ENCODE measurements around the gene GINS2. TPM values are rescaled to one million over a fixed set of nuclear protein-coding genes. Genes with fewer than 3 reads are reported as not detected.

The GINS2 gene
- total RNA-seq, 1 donor from 2014 or later, result 1.1 TPM

- Histone ChIP-seq H3K4me3 (no peak overlapping the region), H3K27ac (no peak overlapping the region), H3K9me3 (no peaks in the 10 kb centered on the region), H3K4me1 (peaks cover 5% of the 10 kb centered on the region), H3K27me3 (ENCODE audit: low read depth) (no peaks in the 10 kb centered on the region), H3K36me3 (peaks cover 100% of the 10 kb centered on the region)
- intact Hi-C loops (cut with DNase I), result no loop called here
- ATAC-seq (no peak), DNase-seq (peak; percentile 4)
- TF ChIP-seq, protein P1, sequence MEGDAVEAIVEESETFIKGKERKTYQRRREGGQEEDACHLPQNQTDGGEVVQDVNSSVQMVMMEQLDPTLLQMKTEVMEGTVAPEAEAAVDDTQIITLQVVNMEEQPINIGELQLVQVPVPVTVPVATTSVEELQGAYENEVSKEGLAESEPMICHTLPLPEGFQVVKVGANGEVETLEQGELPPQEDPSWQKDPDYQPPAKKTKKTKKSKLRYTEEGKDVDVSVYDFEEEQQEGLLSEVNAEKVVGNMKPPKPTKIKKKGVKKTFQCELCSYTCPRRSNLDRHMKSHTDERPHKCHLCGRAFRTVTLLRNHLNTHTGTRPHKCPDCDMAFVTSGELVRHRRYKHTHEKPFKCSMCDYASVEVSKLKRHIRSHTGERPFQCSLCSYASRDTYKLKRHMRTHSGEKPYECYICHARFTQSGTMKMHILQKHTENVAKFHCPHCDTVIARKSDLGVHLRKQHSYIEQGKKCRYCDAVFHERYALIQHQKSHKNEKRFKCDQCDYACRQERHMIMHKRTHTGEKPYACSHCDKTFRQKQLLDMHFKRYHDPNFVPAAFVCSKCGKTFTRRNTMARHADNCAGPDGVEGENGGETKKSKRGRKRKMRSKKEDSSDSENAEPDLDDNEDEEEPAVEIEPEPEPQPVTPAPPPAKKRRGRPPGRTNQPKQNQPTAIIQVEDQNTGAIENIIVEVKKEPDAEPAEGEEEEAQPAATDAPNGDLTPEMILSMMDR (IDR thresholded peaks at IDR 0.05), result no peak
These were observed 29.4 kb downstream of the GINS2 start for GRCh38 chr16:85659336-85659735.

DNA sequence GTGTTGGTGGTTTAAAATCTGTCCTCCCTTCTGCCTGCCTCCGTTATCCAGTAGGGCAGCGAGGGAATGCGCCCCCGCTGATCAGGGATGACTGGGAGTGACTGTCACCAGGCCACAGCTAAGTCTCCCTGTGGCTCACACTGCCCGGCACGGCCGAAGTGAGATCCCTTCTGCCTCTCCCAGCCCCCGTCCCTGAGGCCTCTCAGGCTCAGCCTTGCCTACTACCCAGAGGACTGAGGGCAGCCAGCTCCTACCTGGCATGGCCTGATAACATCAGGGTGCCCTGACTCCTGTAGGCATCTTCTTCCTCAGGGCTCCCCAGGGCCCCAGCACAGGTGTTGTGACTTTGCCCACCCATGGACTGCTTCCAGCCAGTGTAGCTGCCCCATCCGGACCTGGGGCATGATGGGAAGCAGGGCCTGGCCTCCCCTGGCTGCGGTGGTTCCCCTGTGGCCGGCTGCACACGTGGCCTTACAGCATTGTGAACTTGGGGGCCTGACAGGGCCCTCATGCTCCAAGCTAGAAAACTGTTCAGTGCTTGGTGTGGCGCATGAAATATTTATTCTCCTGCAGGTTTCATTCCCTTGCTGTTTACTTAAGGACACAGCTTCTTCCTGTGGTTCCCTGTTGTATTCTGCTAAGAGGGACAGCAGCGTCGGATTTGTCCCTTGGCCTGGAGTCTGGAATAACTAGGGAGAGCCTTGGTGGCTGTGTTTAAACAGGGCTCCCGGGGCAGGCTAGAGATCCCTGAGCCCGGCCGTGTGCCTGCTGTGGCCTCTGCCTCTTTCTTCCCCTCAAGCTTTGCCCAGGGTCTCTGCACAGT lies 30.0 kb downstream of the GINS2 start:
- no peaks in the 10 kb centered on the region for H3K27me3 ChIP-seq (ENCODE audit: low read depth)
- intact Hi-C loops (cut with DNase I), result no loop called here
- H3K4me1 ChIP-seq, result peaks cover 6% of the 10 kb centered on the region
- no peak overlapping the region for H3K4me3 ChIP-seq
- peaks cover 100% of the 10 kb centered on the region for H3K36me3 ChIP-seq
- DNase-seq (peak; percentile 24), ATAC-seq (no peak)
- H3K9me3 ChIP-seq, result no peaks in the 10 kb centered on the region
- no peak overlapping the region for H3K27ac ChIP-seq
- TF ChIP-seq, protein P1 (IDR thresholded peaks at IDR 0.05), result no peak

DNA sequence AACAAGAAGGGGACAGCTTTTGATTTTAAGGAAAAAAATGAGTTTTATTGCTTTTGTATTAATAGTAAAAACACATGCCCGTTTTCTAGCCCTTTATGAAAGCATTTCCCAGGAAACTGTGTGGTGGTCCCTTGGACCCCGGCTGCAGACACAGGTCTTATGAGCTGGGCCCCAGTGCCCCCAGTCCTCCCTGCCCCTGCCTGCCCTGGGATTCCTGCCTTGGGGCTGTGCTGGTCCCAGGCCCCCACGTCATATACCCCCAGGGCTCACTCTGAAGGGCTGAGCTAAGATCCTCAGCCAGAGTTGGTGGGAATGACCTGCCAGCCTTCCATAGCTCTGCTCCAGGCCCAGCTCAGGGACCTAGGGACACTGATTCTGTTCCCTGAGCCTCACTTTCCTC lies 30.8 kb downstream of the GINS2 start:
- TF ChIP-seq, protein P1 (IDR thresholded peaks at IDR 0.05), result no peak
- Histone ChIP-seq H3K4me3 (no peak overlapping the region), H3K36me3 (peaks cover 95% of the 10 kb centered on the region), H3K27me3 (ENCODE audit: low read depth) (no peaks in the 10 kb centered on the region), H3K4me1 (peaks cover 11% of the 10 kb centered on the region), H3K27ac (no peak overlapping the region), H3K9me3 (no peaks in the 10 kb centered on the region)
- ATAC-seq (no peak), DNase-seq (peak; percentile 20)
- intact Hi-C loops (cut with DNase I), result no loop called here

DNA sequence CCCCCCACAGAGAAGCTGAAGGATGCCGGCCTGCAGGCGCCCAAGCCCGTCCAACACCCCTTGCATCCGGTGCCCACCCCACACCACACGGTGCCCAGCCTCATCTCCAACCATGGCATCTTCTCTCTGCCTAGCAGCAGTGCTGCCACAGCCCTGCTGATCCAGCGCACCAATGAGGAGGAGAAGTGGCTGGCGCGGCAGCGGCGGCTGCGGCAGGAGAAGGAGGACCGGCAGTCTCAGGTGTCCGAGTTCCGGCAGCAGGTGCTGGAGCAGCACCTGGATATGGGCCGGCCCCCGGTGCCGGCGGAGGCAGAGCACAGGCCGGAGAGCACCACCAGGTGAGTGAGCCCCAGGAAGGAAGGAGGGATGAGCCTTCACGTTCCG lies 31.5 kb downstream of the GINS2 start:
- no peaks in the 10 kb centered on the region for H3K27me3 ChIP-seq (ENCODE audit: low read depth)
- H3K27ac ChIP-seq, result no peak overlapping the region
- H3K4me3 ChIP-seq, result no peak overlapping the region
- peaks cover 88% of the 10 kb centered on the region for H3K36me3 ChIP-seq
- H3K4me1 ChIP-seq, result peaks cover 18% of the 10 kb centered on the region
- DNase-seq (peak; percentile 35), ATAC-seq (no peak)
- TF ChIP-seq, protein P1 (IDR thresholded peaks at IDR 0.05), result no peak
- H3K9me3 ChIP-seq, result no peaks in the 10 kb centered on the region
- intact Hi-C loops (cut with DNase I), result no loop called here

- no peak overlapping the region for H3K27ac ChIP-seq
- H3K36me3 ChIP-seq, result peaks cover 84% of the 10 kb centered on the region
- TF ChIP-seq, protein P1 (IDR thresholded peaks at IDR 0.05), result no peak
- peak; percentile 36 for DNase-seq
- peaks cover 24% of the 10 kb centered on the region for H3K4me1 ChIP-seq
- H3K9me3 ChIP-seq, result no peaks in the 10 kb centered on the region
- no peak overlapping the region for H3K4me3 ChIP-seq
- no peaks in the 10 kb centered on the region for H3K27me3 ChIP-seq (ENCODE audit: low read depth)
- intact Hi-C loops (cut with DNase I), result no loop called here
- no peak for ATAC-seq
These were observed 32.1 kb downstream of the GINS2 start for GRCh38 chr16:85656351-85657266.

Data from lower lobe of right lung (tissue), 2 donors.